HCT116 (cell line): ENCODE measurements around the gene CRHR2. TPM values are rescaled to one million over a fixed set of nuclear protein-coding genes. Genes with fewer than 3 reads are reported as not detected.

Experiments used
- ATAC-seq: fragments of 200-7000 bp; cut with Tn5 transposase; 2 replicates; pipeline ENCODE4 v1.9.1; 2020; ENCODE audit warnings: mild to moderate bottlenecking, moderate library complexity
- BruUV-seq: library from RNA; stranded (reverse); fragments of 400-500 nt; replicated peaks from 2 replicates; lab custom pipeline; 2021; lab: Mats Ljungman, UMichigan
- CTCF ChIA-PET: fragments of 300-600 bp; sonication (Branson Sonifier 250); formaldehyde crosslinking; loops from one replicate; lab custom pipeline; 2021; ENCODE audit warnings: antibody characterized with exemption; lab: Charles Lee
- POLR2A ChIA-PET: fragments of 300-600, 350-600 bp; sonication (Branson Sonifier 250); formaldehyde crosslinking; loops from one replicate; lab custom pipeline; 2021; ENCODE audit warnings: antibody characterized with exemption; lab: Charles Lee
- RAD21 ChIA-PET, 2 experiments: fragments of 300-600 bp; sonication (Branson Sonifier 250); formaldehyde crosslinking; loops; one replicate each; lab custom pipeline; 2023; ENCODE audit warnings: low total read pairs in 2 of 2; ENCODE audit not compliant: uncharacterized antibody in 2 of 2, unreplicated experiment in 2 of 2, low non-redundant PET in 1 of 2; lab: Charles Lee
- DNase-seq: peaks from one replicate; pipeline ENCODE4 v3.0.0-alpha.2; 2010; ENCODE audit warnings: low read depth, low spot score
- H2AFZ ChIP-seq: fragments of 200-600 bp; shearing (Covaris generic), sonication (generic); 2 replicates; pipeline ENCODE4 v1.6.1; 2017; ENCODE audit warnings: low read depth, mixed run types, mixed read lengths, antibody characterized with exemption, low read length; ENCODE audit not compliant: poor library complexity, severe bottlenecking
- H3K27ac ChIP-seq: 2 replicates; pipeline ENCODE4 v1.5.1; 2012; ENCODE audit warnings: low read depth, low read length
- H3K27me3 ChIP-seq: fragments of 200-600 bp; sonication (generic); 2 replicates; pipeline ENCODE4 v1.6.1; 2016; ENCODE audit warnings: mixed run types, low read length, mixed read lengths; ENCODE audit not compliant: insufficient read depth
- H3K36me3 ChIP-seq, 2 experiments: fragments of 200-500 bp in 1 of 2; fragments of 200-600 bp in 1 of 2; sonication (Bioruptor generic) in 1 of 2; sonication (generic) in 1 of 2; 2 replicates each; pipeline versions ENCODE4 v1.5.1 to v1.6.1; 2014 to 2016; ENCODE audit warnings: low read length in 2 of 2, inconsistent platforms in 1 of 2, mixed read lengths in 1 of 2, mixed run types in 1 of 2; ENCODE audit not compliant: insufficient read depth in 2 of 2, control insufficient read depth in 1 of 2
- H3K4me1 ChIP-seq, 2 experiments: fragments of 200-600 bp in 1 of 2; sonication (generic) in 1 of 2; 2 replicates each; pipeline versions ENCODE4 v1.5.1 to v1.6.1; 2012 to 2017; ENCODE audit warnings: low read length in 2 of 2, inconsistent platforms in 1 of 2, mild to moderate bottlenecking in 1 of 2, mixed read lengths in 1 of 2, mixed run types in 1 of 2, moderate library complexity in 1 of 2; ENCODE audit not compliant: insufficient read depth in 2 of 2, control insufficient read depth in 1 of 2
- H3K4me2 ChIP-seq: fragments of 200-600 bp; sonication (generic); 2 replicates; pipeline ENCODE4 v1.6.1; 2017; ENCODE audit warnings: mixed run types, low read length, mixed read lengths
- H3K4me3 ChIP-seq, 2 experiments: fragments of 200-600 bp in 1 of 2; sonication (generic) in 1 of 2; replicated peaks in 1 of 2; 2 replicates each; pipeline ENCODE4 v1.5.1; 2011 to 2016; ENCODE audit warnings: low read length in 2 of 2, control low read depth in 1 of 2, low read depth in 1 of 2, mild to moderate bottlenecking in 1 of 2, mixed read lengths in 1 of 2, mixed run types in 1 of 2
- H3K79me2 ChIP-seq: fragments of 200-600 bp; sonication (generic); 2 replicates; pipeline ENCODE4 v1.6.1; 2017; ENCODE audit warnings: mild to moderate bottlenecking, mixed run types, low read length, moderate library complexity, mixed read lengths; ENCODE audit not compliant: insufficient read depth
- H3K9ac ChIP-seq: fragments of 200-600 bp; sonication (generic); 2 replicates; pipeline ENCODE4 v1.6.1; 2016; ENCODE audit warnings: low read length, mixed read lengths
- H3K9me2 ChIP-seq: fragments of 200-600 bp; sonication (generic), shearing (Covaris generic); 2 replicates; pipeline ENCODE4 v1.6.1; 2017; ENCODE audit warnings: mixed run types, mild to moderate bottlenecking, moderate library complexity; ENCODE audit not compliant: insufficient read depth
- H3K9me3 ChIP-seq, 2 experiments: fragments of 200-500 bp in 1 of 2; fragments of 200-600 bp in 1 of 2; sonication (Bioruptor generic) in 1 of 2; sonication (generic) in 1 of 2; 2 replicates each; pipeline ENCODE4 v1.6.1; 2014 to 2017; ENCODE audit warnings: low read length in 2 of 2, mixed read lengths in 2 of 2, inconsistent platforms in 1 of 2, low read depth in 1 of 2, mild to moderate bottlenecking in 1 of 2, mixed run types in 1 of 2, moderate library complexity in 1 of 2; ENCODE audit not compliant: control insufficient read depth in 1 of 2, insufficient read depth in 1 of 2
- H4K20me1 ChIP-seq: fragments of 200-600 bp; sonication (generic), shearing (Covaris generic); 2 replicates; pipeline ENCODE4 v1.6.1; 2017; ENCODE audit warnings: mixed run types, mild to moderate bottlenecking, moderate library complexity; ENCODE audit not compliant: insufficient read depth
- CBX3 ChIP-seq: IDR thresholded peaks from 2 replicates; pipeline ENCODE4 v1.6.1; 2012; ENCODE audit warnings: low read depth
- CTCF ChIP-seq, 3 experiments: fragments of 200-600 bp in 1 of 3; sonication (generic) in 1 of 3; IDR thresholded peaks in 2 of 3; conservative IDR thresholded peaks in 1 of 3; 2 replicates each; pipeline ENCODE4 v1.5.1; 2012 to 2017; ENCODE audit warnings: low read depth in 2 of 3, low read length in 2 of 3, antibody characterized with exemption in 1 of 3, borderline replicate concordance in 1 of 3, control low read depth in 1 of 3, mild to moderate bottlenecking in 1 of 3, mixed read lengths in 1 of 3, mixed run types in 1 of 3, moderate library complexity in 1 of 3; ENCODE audit not compliant: insufficient read depth in 1 of 3
- MAX ChIP-seq: IDR thresholded peaks from 2 replicates; pipeline ENCODE4 v1.6.1; 2012
- POLR2A ChIP-seq: IDR thresholded peaks from 2 replicates; pipeline ENCODE4 v1.7.0; 2011; ENCODE audit warnings: borderline replicate concordance; ENCODE audit not compliant: insufficient read depth, insufficient read length; ENCODE audit errors: extremely low read depth
- REST ChIP-seq: IDR thresholded peaks from 2 replicates; pipeline ENCODE4 v1.6.1; 2012; ENCODE audit warnings: low read depth
- SP1 ChIP-seq: IDR thresholded peaks from 2 replicates; pipeline ENCODE4 v1.6.1; 2012; ENCODE audit warnings: low read depth
- SRF ChIP-seq: IDR thresholded peaks from 2 replicates; pipeline ENCODE4 v1.6.1; 2012; ENCODE audit warnings: low read depth
- ZFX ChIP-seq: fragments of 450-650 bp; IDR thresholded peaks from 2 replicates; pipeline ENCODE4 v1.6.1; 2017
- intact Hi-C: fragments of 100-400 bp; cut with micrococcal nuclease; formaldehyde crosslinking; loops from 2 replicates; pipeline ENCODE4 v1.10.0; 2022
- total RNA-seq: library from RNA; stranded (reverse); gene quantifications from one replicate; pipeline ENCODE4 v1.2.1, GENCODE V29; 2021; ENCODE audit not compliant: unreplicated experiment

CRHR2 gene
- total RNA-seq, 1 experiment from 2014 or later = not detected

- RAD21 ChIA-PET = no interaction called here
- no peak for DNase-seq
- Histone ChIP-seq H3K4me1 (no peaks in the 10 kb centered on the region), H3K9me2 (no peaks in the 10 kb centered on the region), H3K27me3 (no peaks in the 10 kb centered on the region), H4K20me1 (no peaks in the 10 kb centered on the region), H2AFZ (no peak overlapping the region), H3K27ac (no peak overlapping the region)
- intact Hi-C loops = no loop called here
- TF ChIP-seq REST = no peak
- TF ChIP-seq, all 23 proteins: peak for 0
- no peak overlapping the region for H3K4me2 ChIP-seq
- no peaks in the 10 kb centered on the region for H3K36me3 ChIP-seq
- no peaks in the 10 kb centered on the region for H3K9me3 ChIP-seq
- CTCF ChIA-PET = no interaction called here
- H3K9ac ChIP-seq = no peak overlapping the region
- POLR2A ChIA-PET = no interaction called here
- H3K4me3 ChIP-seq = no peak overlapping the region
- no peaks in the 10 kb centered on the region for H3K79me2 ChIP-seq
- no TSS peak for BruUV-seq
- ATAC-seq = no peak
Measured at GRCh38 chr7:30652132-30652531, 30.1 kb downstream of the CRHR2 start.

- RAD21 ChIA-PET = no interaction called here
- H4K20me1 ChIP-seq = no peaks in the 10 kb centered on the region
- H2AFZ ChIP-seq = no peak overlapping the region
- no peaks in the 10 kb centered on the region for H3K27me3 ChIP-seq
- CTCF ChIA-PET = no interaction called here
- no peak for DNase-seq
- H3K4me2 ChIP-seq = no peak overlapping the region
- no peaks in the 10 kb centered on the region for H3K4me1 ChIP-seq
- H3K9me2 ChIP-seq = no peaks in the 10 kb centered on the region
- H3K9me3 ChIP-seq = no peaks in the 10 kb centered on the region
- intact Hi-C loops = no loop called here
- no peak overlapping the region for H3K4me3 ChIP-seq
- POLR2A ChIA-PET = no interaction called here
- no peak overlapping the region for H3K9ac ChIP-seq
- H3K27ac ChIP-seq = no peak overlapping the region
- H3K36me3 ChIP-seq = no peaks in the 10 kb centered on the region; a peak in 1 of 4 replicates
- no TSS peak for BruUV-seq
- TF ChIP-seq CBX3 (no peak), SP1 (no peak), REST (no peak), ZFX (no peak), CTCF (IDR thresholded peaks at IDR 0.05 in 2 of 3, conservative IDR thresholded peaks at IDR 0.05 in 1 of 3; ENCODE audit: borderline replicate concordance in 1 of 3, insufficient read depth in 1 of 3, low read depth in 2 of 3, low read length in 2 of 3) (no peak), MAX (no peak), POLR2A (no peak), SRF (no peak)
- TF ChIP-seq, all 23 proteins: peak for 0
- no peak for ATAC-seq
- H3K79me2 ChIP-seq = no peaks in the 10 kb centered on the region
Measured at GRCh38 chr7:30650421-30650808, 31.8 kb downstream of the CRHR2 start.
